CD14-positive monocyte (primary cell): ENCODE results near the gene SOWAHC. TPM values are rescaled to one million over a fixed set of nuclear protein-coding genes. Genes with fewer than 3 reads are reported as not detected.

Experiments
- DNase-seq, 3 donors: peaks; one replicate each; pipeline ENCODE4 v3.0.0-alpha.2; 2011 to 2022
- H2AFZ ChIP-seq: 2 replicates; pipeline ENCODE4 v1.6.0; 2012; ENCODE audit warnings: mild to moderate bottlenecking, low read depth, low read length, inconsistent platforms; ENCODE audit not compliant: insufficient read depth, poor library complexity, severe bottlenecking
- H3K27ac ChIP-seq, 2 donors: 1 replicate in 1 of 2; 2 replicates in 1 of 2; pipeline ENCODE4 v1.5.1; 2012 to 2013; ENCODE audit warnings: low read length in 2 of 2, control low read depth in 1 of 2, inconsistent platforms in 1 of 2, low read depth in 1 of 2, mild to moderate bottlenecking in 1 of 2
- H3K27me3 ChIP-seq, 2 donors: one replicate each; pipeline versions ENCODE4 v1.6.0 to v1.6.1; 2011 to 2013; ENCODE audit warnings: low read length in 2 of 2; ENCODE audit not compliant: control insufficient read depth in 2 of 2, insufficient read depth in 2 of 2
- H3K36me3 ChIP-seq, 2 donors: replicated peaks in 1 of 2; 1 replicate in 1 of 2; 2 replicates in 1 of 2; pipeline versions ENCODE4 v1.5.1 to v1.6.1; 2012 to 2013; ENCODE audit warnings: low read length in 2 of 2, control low read depth in 1 of 2, inconsistent platforms in 1 of 2, mild to moderate bottlenecking in 1 of 2; ENCODE audit not compliant: insufficient read depth in 2 of 2, control insufficient read depth in 1 of 2
- H3K4me1 ChIP-seq, 2 donors: 1 replicate in 1 of 2; 2 replicates in 1 of 2; pipeline versions ENCODE4 v1.5.1 to v1.6.1; 2012 to 2013; ENCODE audit warnings: low read length in 2 of 2, control low read depth in 1 of 2, inconsistent platforms in 1 of 2, mild to moderate bottlenecking in 1 of 2, moderate library complexity in 1 of 2; ENCODE audit not compliant: insufficient read depth in 2 of 2, control insufficient read depth in 1 of 2
- H3K4me2 ChIP-seq: replicated peaks from 2 replicates; pipeline ENCODE3; 2012; ENCODE audit warnings: low read length, moderate library complexity, mild to moderate bottlenecking; ENCODE audit not compliant: poor library complexity, severe bottlenecking; ENCODE audit errors: extremely low read depth
- H3K4me3 ChIP-seq, 3 experiments: fragments of 200-600 bp in 1 of 3; sonication (generic) in 1 of 3; replicated peaks in 1 of 3; 1 replicate in 2 of 3; 2 replicates in 1 of 3; pipeline ENCODE4 v1.5.1; 2011 to 2013; ENCODE audit warnings: low read length in 3 of 3, mild to moderate bottlenecking in 3 of 3, control low read depth in 2 of 3, low read depth in 2 of 3, inconsistent platforms in 1 of 3, moderate library complexity in 1 of 3
- H3K79me2 ChIP-seq: 2 replicates; pipeline ENCODE4 v1.6.0; 2012; ENCODE audit warnings: mild to moderate bottlenecking, control low read depth, inconsistent platforms, low read length, moderate library complexity; ENCODE audit not compliant: insufficient read depth
- H3K9ac ChIP-seq: 2 replicates; pipeline ENCODE4 v1.6.0; 2017; ENCODE audit warnings: low read length, mild to moderate bottlenecking; ENCODE audit not compliant: insufficient read depth, poor library complexity, severe bottlenecking
- H3K9me3 ChIP-seq, 2 donors: replicated peaks in 1 of 2; 1 replicate in 1 of 2; 2 replicates in 1 of 2; pipeline versions ENCODE4 v1.5.1 to v1.6.1; 2012 to 2013; ENCODE audit warnings: low read length in 2 of 2, control low read depth in 1 of 2; ENCODE audit not compliant: control insufficient read depth in 1 of 2, insufficient read depth in 1 of 2
- H4K20me1 ChIP-seq: 2 replicates; pipeline ENCODE4 v1.6.0; 2012; ENCODE audit warnings: mild to moderate bottlenecking, low read length, control low read depth, moderate library complexity; ENCODE audit not compliant: insufficient read depth
- H3K27ac Mint-ChIP-seq, 7 donors: one replicate each; pipeline ENCODE4 v1.8.0; 2020; ENCODE audit warnings: mild to moderate bottlenecking in 7 of 7, mixed read lengths in 7 of 7, moderate library complexity in 6 of 7, inconsistent platforms in 2 of 7
- H3K27me3 Mint-ChIP-seq, 3 donors: one replicate each; pipeline ENCODE4 v1.8.0; 2021 to 2022; ENCODE audit warnings: low read depth in 3 of 3, mild to moderate bottlenecking in 3 of 3, mixed read lengths in 3 of 3, moderate library complexity in 3 of 3, inconsistent platforms in 1 of 3
- H3K36me3 Mint-ChIP-seq, 2 donors: one replicate each; pipeline ENCODE4 v1.8.0; 2020; ENCODE audit warnings: mixed read lengths in 2 of 2, inconsistent platforms in 1 of 2, mild to moderate bottlenecking in 1 of 2
- H3K4me1 Mint-ChIP-seq: one replicate; pipeline ENCODE4 v1.8.0; 2020; ENCODE audit warnings: mild to moderate bottlenecking, mixed read lengths
- H3K4me3 Mint-ChIP-seq, 2 donors: one replicate each; pipeline ENCODE4 v1.8.0; 2020; ENCODE audit warnings: mild to moderate bottlenecking in 2 of 2, mixed read lengths in 2 of 2, moderate library complexity in 1 of 2
- H3K9me3 Mint-ChIP-seq, 7 donors: one replicate each; pipeline ENCODE4 v1.8.0; 2020 to 2022; ENCODE audit warnings: mixed read lengths in 7 of 7, mild to moderate bottlenecking in 6 of 7, moderate library complexity in 6 of 7, inconsistent platforms in 2 of 7
- CTCF ChIP-seq: fragments of 200-600 bp; IDR thresholded peaks from one replicate; pipeline ENCODE4 v1.8.0; 2022; ENCODE audit warnings: antibody characterized with exemption, mild to moderate bottlenecking
- WGBS: methylation state at CpG from one replicate; pipeline ENCODE4 v1.1.5; 2013; ENCODE audit warnings: missing lambda C conversion rate; ENCODE audit not compliant: insufficient coverage; 5-methylcytosine and 5-hydroxymethylcytosine counted together
- intact Hi-C, 2 donors: fragments of 100-400 bp; cut with micrococcal nuclease; formaldehyde crosslinking; loops; one replicate each; pipeline versions ENCODE4 v1.15.0 to v1.15.1; 2023
- polyA plus RNA-seq, 3 donors: library from polyadenylated mRNA; depleted of rRNA in 1 of 3; unstranded in 2 of 3; stranded (reverse) in 1 of 3; fragments of 300-500 nt in 2 of 3; fragments of >200 nt in 1 of 3; fragmentation: Illumina TruSeq in 2 of 3; gene quantifications; 1 replicate in 2 of 3; 2 replicates in 1 of 3; pipeline ENCODE4 v1.2.3, GENCODE V29; 2012 to 2021

SOWAHC gene
- polyA plus RNA-seq, 3 donors: 1.1 to 3.4 (median 2.7) TPM

- Histone ChIP-seq H3K4me3 (no peak overlapping the region), H4K20me1 (no peaks in the 10 kb centered on the region), H3K4me1 (peaks cover 1 to 3% of the 10 kb centered on the region in 2 donors), H2AFZ (no peak overlapping the region), H3K36me3 (no peaks in the 10 kb centered on the region), H3K4me2 (no peak overlapping the region), H3K27me3 (no peaks in the 10 kb centered on the region), H3K9me3 (no peaks in the 10 kb centered on the region), H3K9ac (no peak overlapping the region), H3K27ac (no peak overlapping the region), H3K79me2 (no peaks in the 10 kb centered on the region)
- H3K36me3 Mint-ChIP-seq: no peaks in the 10 kb centered on the region
- H3K27ac Mint-ChIP-seq: peak overlapping the region in 2 of 7 donors; percentile 35 to 73
- DNase-seq: no peak
- intact Hi-C loops: no loop called here
- peaks cover 2% of the 10 kb centered on the region for H3K4me1 Mint-ChIP-seq
- peaks cover 0 to 12% (median 2%) of the 10 kb centered on the region in 7 donors for H3K9me3 Mint-ChIP-seq
- TF ChIP-seq CTCF: no peak
- no peak overlapping the region for H3K4me3 Mint-ChIP-seq
- peaks cover 6 to 11% (median 7%) of the 10 kb centered on the region in 3 donors for H3K27me3 Mint-ChIP-seq
- WGBS: 95% methylated on average over 8 of the region's 14 CpGs
Measured at GRCh38 chr2:109649736-109650695, 35.9 kb downstream of the SOWAHC start.

DNA sequence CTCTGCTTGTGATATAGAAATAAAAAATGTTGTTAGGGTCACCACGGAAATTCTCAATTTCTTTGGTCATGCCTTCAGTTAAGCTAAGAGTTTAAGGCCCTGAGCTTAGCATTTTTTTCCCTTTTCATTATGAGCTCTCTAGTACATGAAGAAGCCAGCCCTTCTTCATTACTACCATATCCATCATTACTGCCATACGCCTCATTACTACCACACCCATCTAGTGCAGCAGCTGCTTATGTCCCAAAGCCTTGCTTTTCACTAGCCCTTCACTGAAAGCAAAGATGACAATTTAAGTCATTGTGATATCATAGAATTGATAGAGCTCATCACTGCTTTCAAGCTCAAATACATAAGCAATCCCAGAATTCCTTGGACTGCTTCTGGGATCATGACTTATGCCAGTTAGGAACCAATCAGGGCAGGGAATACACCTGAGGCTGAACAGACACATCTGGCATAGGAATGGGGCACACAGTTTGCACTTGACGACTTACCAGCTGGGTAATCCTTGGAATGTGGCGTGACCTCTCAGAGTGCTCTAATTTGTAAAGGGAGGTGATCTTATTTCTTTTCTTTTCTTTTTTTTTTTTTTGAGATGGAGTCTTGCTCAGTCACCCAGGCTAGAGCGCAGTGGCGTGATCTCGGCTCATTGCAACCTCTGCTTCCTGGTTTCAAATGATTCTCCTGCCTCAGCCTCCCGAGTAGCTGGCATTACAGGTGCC is 40.3 kb downstream of the SOWAHC start:
- intact Hi-C loops: no loop called here
- no peak overlapping the region for H2AFZ ChIP-seq
- Mint-ChIP-seq H3K9me3 (peaks cover 0 to 12% (median 3%) of the 10 kb centered on the region in 7 donors), H3K27me3 (peaks cover 6 to 8% (median 7%) of the 10 kb centered on the region in 3 donors), H3K36me3 (no peaks in the 10 kb centered on the region), H3K4me3 (no peak overlapping the region), H3K27ac (no peak overlapping the region), H3K4me1 (no peaks in the 10 kb centered on the region)
- H3K4me1 ChIP-seq: no peaks in the 10 kb centered on the region
- H4K20me1 ChIP-seq: no peaks in the 10 kb centered on the region
- H3K27ac ChIP-seq: no peak overlapping the region
- no peak for TF ChIP-seq CTCF
- H3K79me2 ChIP-seq: no peaks in the 10 kb centered on the region
- H3K36me3 ChIP-seq: no peaks in the 10 kb centered on the region
- H3K4me2 ChIP-seq: no peak overlapping the region
- WGBS: 100% methylated on average over 2 of the region's 8 CpGs
- no peaks in the 10 kb centered on the region for H3K27me3 ChIP-seq
- no peak for DNase-seq
- H3K9ac ChIP-seq: no peak overlapping the region
- H3K9me3 ChIP-seq: no peaks in the 10 kb centered on the region
- H3K4me3 ChIP-seq: no peak overlapping the region
